Activated CD8-positive, alpha-beta memory T cell treated with anti-CD3 and anti-CD28 coated beads for 1 hour (primary cell): ENCODE data around the gene NTN5.

Experiments used
- DNase-seq, 2 donors: peaks; one replicate each; pipeline ENCODE4 v3.0.0-alpha.2; 2020; ENCODE audit warnings: low read depth in 1 of 2; ENCODE audit errors: extremely low read depth in 1 of 2

The NTN5 gene

GRCh38 chr19:48616491-48617056 lies 56.2 kb downstream of the NTN5 start:
- no peak for DNase-seq

DNA sequence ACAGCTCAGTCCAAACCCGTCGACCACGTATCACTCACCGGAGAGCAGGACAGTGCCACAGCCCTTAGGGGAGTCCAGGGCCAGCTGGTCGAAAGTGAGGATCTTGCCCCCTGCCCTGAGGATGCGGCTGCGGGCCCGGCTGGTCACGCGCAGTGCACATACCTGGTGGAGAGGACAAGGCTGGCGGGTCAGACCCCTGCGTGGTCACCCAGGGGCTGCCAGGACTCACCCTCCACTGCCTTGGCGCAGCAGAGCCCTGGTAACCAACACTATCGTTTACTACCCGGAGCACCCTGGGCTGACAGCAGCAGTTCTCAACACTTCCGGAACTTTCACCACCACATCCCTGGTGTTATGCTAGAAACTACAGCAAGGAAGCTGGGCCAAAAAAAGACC lies 56.8 kb downstream of the NTN5 start:
- no peak for DNase-seq

GRCh38 chr19:48615231-48616040 lies 57.4 kb downstream of the NTN5 start:
- no peak for DNase-seq

- no peak for DNase-seq
Observed at GRCh38 chr19:48614436-48615230, 58.2 kb downstream of the NTN5 start, which contains the start of gene FAM83E. Gene FAM83E (minus strand): TSS chr19:48615076. CDS start chr19:48613372, 1,704 bp downstream.

DNA sequence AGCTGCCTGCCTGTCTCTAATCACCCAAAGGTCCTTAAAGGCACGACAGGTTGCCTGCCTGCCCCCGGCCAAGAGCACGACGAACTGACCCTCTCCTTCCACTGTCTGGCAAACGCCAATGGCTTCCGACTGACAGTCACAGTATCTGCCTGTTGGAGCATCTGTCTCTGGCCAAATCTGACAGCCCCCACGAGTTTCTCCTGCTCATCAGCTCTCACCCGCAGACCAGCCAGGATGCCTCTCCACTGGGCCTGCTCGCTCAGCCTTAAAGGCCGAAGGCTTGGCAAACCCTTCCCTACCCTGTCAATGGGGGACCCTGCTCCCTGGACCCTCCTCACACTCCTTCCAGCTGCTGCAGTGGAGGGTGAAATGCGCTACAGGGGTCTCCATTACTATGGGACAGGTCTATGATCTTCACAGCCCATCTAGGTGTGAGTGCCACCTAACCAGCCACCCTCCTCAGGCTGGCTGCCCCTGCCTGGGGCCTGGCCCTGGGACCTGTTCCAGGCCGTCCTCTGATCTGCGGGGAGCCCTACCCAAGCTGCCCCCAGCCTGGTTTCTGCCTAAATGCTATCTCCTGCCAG lies 58.9 kb downstream of the NTN5 start:
- DNase-seq, result no peak

GRCh38 chr19:48613024-48613851 lies 59.6 kb downstream of the NTN5 start:
- DNase-seq, result no peak

DNA sequence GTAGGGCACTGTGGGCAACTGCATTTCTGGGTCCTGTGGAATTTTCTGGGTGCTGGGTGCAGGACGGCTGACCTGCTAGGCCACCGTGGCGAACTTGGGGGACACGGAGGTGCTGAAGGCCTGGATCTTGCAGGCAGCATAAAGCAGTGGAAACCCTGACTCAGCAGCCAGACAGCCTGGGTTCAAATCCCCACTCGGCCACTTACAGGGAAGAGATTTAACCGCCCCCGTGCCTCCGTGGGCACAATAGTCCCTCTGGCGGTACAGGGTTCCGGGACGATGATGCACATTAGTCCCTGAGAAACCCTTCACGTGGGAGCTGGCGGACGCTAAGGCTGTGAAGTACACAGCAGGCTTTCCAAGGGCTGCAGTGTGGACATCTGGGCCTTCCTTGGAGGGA lies 60.9 kb downstream of the NTN5 start:
- no peak for DNase-seq
